GM21390 (cell line): ENCODE measurements around the gene PRKCSH.

Experiments
- ATAC-seq: cut with Tn5 transposase; IDR thresholded peaks from one replicate; pipeline ENCODE4 v1.9.1; 2021; ENCODE audit not compliant: unreplicated experiment

Gene PRKCSH

GRCh38 chr19:11475861-11476260 lies 40.4 kb downstream of the PRKCSH start:
- ATAC-seq, result no peak

GRCh38 chr19:11478167-11479089 lies 43.0 kb downstream of the PRKCSH start:
- ATAC-seq, result no peak

- ATAC-seq, result no peak
These were observed 43.9 kb downstream of the PRKCSH start for GRCh38 chr19:11479090-11479897.

GRCh38 chr19:11479898-11480714 lies 44.7 kb downstream of the PRKCSH start:
- ATAC-seq, result no peak

GRCh38 chr19:11480715-11481533 lies 45.5 kb downstream of the PRKCSH start, which contains the start of gene ELAVL3:
Gene ELAVL3 (minus strand): TSS chr19:11481046. CDS start chr19:11480608, 438 bp downstream.
- no peak for ATAC-seq

DNA sequence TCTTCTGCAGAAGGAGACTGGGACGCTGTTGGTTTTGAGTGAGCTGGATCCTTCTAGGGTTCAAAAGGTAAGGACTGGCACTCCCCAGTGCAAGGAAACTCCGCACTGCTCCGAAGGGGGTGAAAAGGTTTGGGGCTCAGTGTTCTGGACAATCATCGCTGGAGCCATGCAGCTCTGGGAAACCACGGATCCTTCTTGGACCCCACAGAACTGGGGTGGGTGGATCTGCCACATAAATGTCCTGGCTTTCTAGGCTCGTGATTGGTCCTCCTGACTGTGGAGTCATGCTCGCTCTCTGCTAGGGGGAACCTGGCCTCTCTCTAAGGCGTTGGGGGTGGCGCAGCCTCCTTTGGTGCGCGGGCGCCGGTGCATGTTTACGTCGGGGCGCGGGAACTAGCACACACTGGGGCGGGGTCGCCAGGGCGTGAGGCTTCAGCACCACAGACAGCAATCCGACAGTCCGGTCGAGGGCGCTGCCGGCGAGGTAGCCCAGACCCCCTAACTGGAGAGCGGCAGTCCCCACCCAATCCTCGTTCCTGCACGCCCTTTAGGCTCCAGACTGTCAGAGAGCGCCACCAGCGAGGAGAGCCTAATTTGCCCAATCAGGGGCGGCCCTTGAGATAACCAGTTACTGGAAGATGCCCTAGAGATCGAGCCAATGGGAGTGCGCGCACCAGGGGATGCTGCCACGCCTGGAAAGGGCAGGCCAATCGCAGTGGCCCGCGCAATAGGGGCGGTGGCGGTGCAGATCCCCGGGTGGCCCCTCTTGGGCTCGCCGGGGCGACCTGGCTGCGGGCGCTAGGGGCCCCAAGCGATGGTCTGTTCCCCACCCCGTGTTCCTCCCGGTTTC lies 46.3 kb downstream of the PRKCSH start:
- ATAC-seq, result peak; percentile 63

DNA sequence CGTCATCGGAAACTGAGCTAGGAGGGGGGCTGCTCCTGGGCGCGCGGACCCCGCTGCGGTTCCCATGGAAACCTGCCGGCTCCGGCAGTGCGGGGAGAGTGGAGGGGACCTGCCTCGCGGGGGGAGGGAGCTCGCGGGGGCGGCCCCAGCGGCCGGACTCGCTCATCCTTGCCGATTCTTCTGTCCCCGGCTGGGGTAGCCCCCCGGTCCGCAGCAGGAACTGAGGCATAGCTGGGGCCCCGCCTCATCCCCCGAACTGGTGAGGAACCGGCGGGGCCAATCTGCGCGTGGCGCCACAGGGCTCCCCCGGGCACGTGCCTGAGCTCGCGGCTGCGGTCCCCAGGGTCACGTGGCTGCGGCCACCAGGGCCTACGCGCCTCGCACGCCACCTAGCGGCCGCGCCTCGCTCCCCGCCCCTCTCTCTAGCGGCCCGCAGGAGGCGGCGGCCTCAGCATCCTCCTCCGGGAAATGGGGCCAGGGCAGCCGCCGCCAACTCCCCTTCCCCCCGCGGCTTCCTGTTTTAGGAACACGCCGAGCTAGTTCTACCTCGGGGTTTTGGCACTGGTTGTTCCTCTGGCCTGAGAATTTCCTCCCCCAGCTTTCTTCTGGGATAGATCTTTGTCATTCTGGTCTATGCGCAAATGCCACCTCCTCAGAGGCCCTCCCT lies 47.1 kb downstream of the PRKCSH start:
- ATAC-seq, result peak; percentile 52

- no peak for ATAC-seq
These were observed 48.1 kb downstream of the PRKCSH start for GRCh38 chr19:11483366-11484111.

DNA sequence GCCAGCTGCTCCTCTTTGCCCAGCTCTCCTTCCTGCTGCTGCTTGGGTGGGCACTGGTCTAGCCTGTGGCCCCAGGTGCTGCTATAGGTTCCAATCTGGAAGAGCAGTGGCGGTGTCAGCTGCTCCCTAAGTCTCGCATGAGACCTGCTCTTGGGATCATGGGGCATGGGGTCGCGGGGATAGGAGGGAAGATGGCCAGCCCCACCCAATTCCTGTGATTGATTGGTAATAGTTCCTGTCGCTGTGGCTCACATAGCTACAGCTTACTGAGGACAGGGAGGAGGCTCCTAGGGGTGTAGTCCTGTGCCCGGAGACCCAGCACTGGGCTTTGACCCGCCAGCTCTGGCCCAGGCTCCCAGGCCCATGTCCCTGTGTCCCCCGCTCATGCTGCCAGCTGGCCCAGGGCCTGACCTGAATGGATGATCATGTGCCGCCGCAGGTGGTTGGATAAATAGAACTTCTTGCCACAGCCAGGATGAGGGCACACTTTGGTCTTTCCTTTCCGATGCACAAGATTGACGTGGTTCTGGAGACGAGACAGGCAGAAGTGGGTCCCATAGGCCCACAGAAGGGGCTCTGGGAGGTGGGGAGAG lies 49.9 kb downstream of the PRKCSH start:
- no peak for ATAC-seq

DNA sequence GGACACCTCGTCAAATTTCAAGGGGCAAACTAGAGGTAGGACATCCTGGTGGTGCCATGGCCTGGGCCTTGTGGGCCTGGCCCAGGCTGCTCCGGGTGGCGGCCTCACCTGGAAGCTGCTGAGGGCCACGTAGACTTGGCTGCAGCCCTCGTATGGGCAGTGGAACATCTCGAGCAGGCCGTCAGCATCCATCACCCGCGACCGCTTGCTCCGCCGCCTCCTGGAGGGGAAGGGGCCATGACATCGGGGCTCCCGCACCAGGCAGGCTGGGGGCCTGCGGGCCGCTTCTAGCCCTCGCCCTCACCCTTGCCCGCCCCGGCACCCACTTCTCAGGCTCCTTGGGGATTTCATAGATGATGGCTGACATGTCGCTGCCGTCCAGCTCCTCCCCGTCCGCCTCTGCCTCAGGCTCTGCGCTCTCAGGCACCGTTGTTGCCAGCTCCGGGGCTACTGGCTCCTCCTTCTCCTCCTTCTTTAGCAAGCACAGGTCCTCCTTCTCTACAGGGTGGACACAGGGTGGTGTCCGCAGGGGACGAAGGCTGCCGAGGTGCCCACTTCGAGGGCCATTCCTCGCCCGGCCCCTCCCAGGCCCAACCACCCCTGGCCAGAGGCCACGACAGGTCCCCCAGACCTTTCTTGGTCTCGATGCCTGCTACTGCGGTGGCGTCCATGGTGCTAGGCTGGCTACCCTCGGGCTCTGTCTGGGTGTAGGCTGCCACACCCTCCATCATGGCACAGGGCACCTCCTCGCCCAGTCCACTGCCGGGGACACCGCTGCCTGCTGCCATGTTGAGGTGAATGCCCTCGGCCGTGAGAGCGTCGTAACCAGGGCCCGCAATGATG lies 51.4 kb downstream of the PRKCSH start:
- no peak for ATAC-seq

- ATAC-seq, result no peak
These were observed 53.9 kb downstream of the PRKCSH start for GRCh38 chr19:11489378-11489777.

DNA sequence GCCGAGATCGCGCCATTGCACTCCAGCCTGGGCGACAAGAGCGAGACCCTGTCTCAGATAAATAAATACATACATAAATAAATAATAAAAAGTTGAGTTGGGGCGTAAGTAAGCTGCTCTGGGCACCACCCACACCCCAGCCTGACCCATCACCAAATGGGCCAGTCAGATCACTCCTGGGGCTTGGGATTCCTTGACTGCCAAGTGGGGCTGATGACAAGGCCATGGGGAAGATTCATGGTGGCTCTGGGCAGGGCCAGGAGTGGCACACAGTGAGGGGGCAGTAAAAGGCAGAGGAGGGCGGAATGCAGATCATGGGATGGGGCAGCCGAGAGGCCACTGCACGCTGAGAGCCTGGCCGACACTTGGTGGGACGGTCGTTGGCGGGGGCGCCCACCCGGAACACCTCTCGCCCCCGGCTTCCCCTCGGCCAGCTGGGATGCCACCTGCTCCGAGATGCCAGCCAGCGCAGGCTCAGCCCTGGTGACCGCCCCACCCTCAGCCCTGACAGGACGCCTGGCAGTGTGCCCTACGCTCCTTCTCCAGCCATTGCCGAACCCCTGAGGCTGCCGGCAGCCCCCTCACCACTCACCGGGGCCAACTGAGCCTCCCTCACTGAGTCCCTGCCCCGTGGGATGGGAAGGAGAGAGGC lies 59.3 kb downstream of the PRKCSH start:
- ATAC-seq, result no peak

DNA sequence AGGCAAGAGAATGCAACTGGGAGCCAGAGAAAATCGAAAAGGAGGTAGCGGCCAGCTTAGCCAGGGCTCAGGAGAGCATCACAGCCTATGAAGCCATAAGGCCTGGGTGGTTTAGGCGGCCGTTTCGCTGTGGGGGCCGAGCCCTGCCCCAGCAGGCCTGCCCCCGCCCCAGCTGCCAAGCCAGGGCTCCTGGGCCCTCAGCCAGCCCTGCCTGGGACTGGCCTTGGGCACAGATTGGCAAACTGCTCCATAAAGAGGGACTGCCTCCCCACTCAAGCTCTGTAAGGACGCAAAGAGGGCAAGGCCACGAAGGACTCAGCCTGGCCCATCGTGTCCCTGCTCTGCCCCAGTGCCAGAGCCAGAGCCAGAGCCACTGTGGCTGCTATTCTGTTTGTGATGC lies 60.0 kb downstream of the PRKCSH start:
- no peak for ATAC-seq

DNA sequence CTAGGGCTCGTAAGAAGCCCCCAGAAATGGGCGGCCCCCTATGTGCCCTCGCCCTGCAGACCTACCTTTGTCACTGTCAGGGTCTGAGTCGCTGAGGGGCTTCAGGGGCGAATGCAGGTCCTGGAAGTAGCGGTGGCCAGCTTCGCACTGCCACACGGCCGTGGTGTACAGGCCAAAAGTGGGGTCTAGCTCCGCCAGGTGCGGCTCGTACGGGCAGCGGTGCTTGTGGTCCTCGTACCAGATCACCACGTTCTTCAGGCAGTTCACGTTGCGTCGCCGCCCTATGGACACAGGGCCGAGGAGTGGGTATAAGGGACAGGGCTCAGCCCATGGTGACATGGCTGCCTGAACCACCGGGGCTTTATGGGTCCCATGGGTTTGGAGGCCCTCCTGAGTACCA lies 60.5 kb downstream of the PRKCSH start:
- ATAC-seq, result no peak

- ATAC-seq, result no peak
These were observed 61.1 kb downstream of the PRKCSH start for GRCh38 chr19:11496391-11497163.
